Neural cell (in vitro differentiated cells): Measurements from ENCODE around the gene CSF2RB. TPM values are rescaled to one million over a fixed set of nuclear protein-coding genes. Genes with fewer than 3 reads are reported as not detected.

Experiments used
- H2AFZ ChIP-seq: fragments of 200-600, 300-800 bp; sonication (generic), shearing (Covaris generic); 2 replicates; pipeline ENCODE4 v1.6.0; 2014; ENCODE audit warnings: low read depth, mild to moderate bottlenecking, antibody characterized with exemption, low read length, moderate library complexity
- H3F3A ChIP-seq: fragments of 200-600 bp; shearing (Covaris generic); 2 replicates; pipeline ENCODE4 v1.6.1; 2016; ENCODE audit warnings: mild to moderate bottlenecking, moderate library complexity, mixed read lengths, antibody characterized with exemption, low read length; ENCODE audit not compliant: insufficient read depth, poor library complexity, severe bottlenecking
- H3K27ac ChIP-seq: fragments of 200-600, 300-800 bp; sonication (generic), shearing (Covaris generic); 2 replicates; pipeline ENCODE4 v1.5.1; 2014; ENCODE audit warnings: mild to moderate bottlenecking, low read length, moderate library complexity
- H3K27me3 ChIP-seq: fragments of 300-800, 200-600 bp; sonication (generic), shearing (Covaris generic); 2 replicates; pipeline ENCODE4 v1.6.0; 2014; ENCODE audit warnings: mild to moderate bottlenecking, low read depth, low read length, moderate library complexity; ENCODE audit not compliant: insufficient read depth
- H3K36me3 ChIP-seq: fragments of 300-800, 200-600 bp; sonication (generic), shearing (Covaris generic); 2 replicates; pipeline ENCODE4 v1.5.1; 2014; ENCODE audit warnings: mild to moderate bottlenecking, antibody characterized with exemption, low read length, moderate library complexity; ENCODE audit not compliant: insufficient read depth
- H3K4me2 ChIP-seq: fragments of 300-800, 200-600 bp; sonication (generic), shearing (Covaris generic); 2 replicates; pipeline ENCODE4 v1.6.0; 2014; ENCODE audit warnings: mild to moderate bottlenecking, low read length
- H3K4me3 ChIP-seq: fragments of 300-800, 200-600 bp; sonication (generic), shearing (Covaris generic); 2 replicates; pipeline ENCODE4 v1.5.1; 2014; ENCODE audit warnings: mild to moderate bottlenecking, low read length, moderate library complexity
- H3K79me2 ChIP-seq: fragments of 200-600 bp; shearing (Covaris generic); replicated peaks from 2 replicates; pipeline ENCODE4 v1.6.0; 2014; ENCODE audit warnings: mild to moderate bottlenecking, low read length, moderate library complexity; ENCODE audit not compliant: insufficient read depth
- H3K9ac ChIP-seq: fragments of 300-800, 200-600 bp; sonication (generic), shearing (Covaris generic); 2 replicates; pipeline ENCODE4 v1.6.1; 2016; ENCODE audit warnings: mild to moderate bottlenecking, low read length, mixed read lengths
- H3K9me2 ChIP-seq: fragments of 200-600 bp; shearing (Covaris generic); 2 replicates; pipeline ENCODE4 v1.6.1; 2016; ENCODE audit warnings: mild to moderate bottlenecking, low read length, mixed read lengths; ENCODE audit not compliant: insufficient read depth
- H3K9me3 ChIP-seq: fragments of 200-600, 300-800 bp; sonication (generic), shearing (Covaris generic); 2 replicates; pipeline ENCODE4 v1.6.1; 2016; ENCODE audit warnings: mild to moderate bottlenecking, mixed run types, low read length, moderate library complexity, mixed read lengths
- H4K20me1 ChIP-seq: fragments of 200-600 bp; shearing (Covaris generic); 2 replicates; pipeline ENCODE4 v1.6.1; 2016; ENCODE audit warnings: mild to moderate bottlenecking, mixed run types; ENCODE audit not compliant: insufficient read depth
- EP300 ChIP-seq: fragments of 450-650 bp; conservative IDR thresholded peaks from 2 replicates; pipeline ENCODE4 v1.6.1; 2014; ENCODE audit warnings: antibody characterized with exemption, mild to moderate bottlenecking, moderate library complexity; ENCODE audit not compliant: poor library complexity, severe bottlenecking
- EZH2 ChIP-seq: fragments of 200-600, 300-800 bp; shearing (Covaris generic), sonication (generic); IDR thresholded peaks from 2 replicates; pipeline ENCODE4 v1.6.1; 2014; ENCODE audit warnings: antibody characterized with exemption, low read length, borderline replicate concordance, mild to moderate bottlenecking; ENCODE audit not compliant: insufficient read depth, poor library complexity, severe bottlenecking
- MXI1 ChIP-seq: fragments of 450-650 bp; conservative IDR thresholded peaks from 2 replicates; pipeline ENCODE4 v1.6.1; 2014; ENCODE audit warnings: antibody characterized with exemption, mild to moderate bottlenecking; ENCODE audit not compliant: poor library complexity, severe bottlenecking
- POLR2AphosphoS5 ChIP-seq: IDR thresholded peaks from 2 replicates; pipeline ENCODE4 v1.6.1; 2012
- RAD21 ChIP-seq: fragments of 450-650 bp; conservative IDR thresholded peaks from 2 replicates; pipeline ENCODE4 v1.6.1; 2014; ENCODE audit warnings: antibody characterized with exemption, mild to moderate bottlenecking, moderate library complexity
- SMC3 ChIP-seq: fragments of 450-650 bp; conservative IDR thresholded peaks from 2 replicates; pipeline ENCODE4 v1.6.1; 2014; ENCODE audit warnings: antibody characterized with exemption, mild to moderate bottlenecking, moderate library complexity; ENCODE audit not compliant: poor library complexity
- TAF1 ChIP-seq: IDR thresholded peaks from 2 replicates; pipeline ENCODE4 v1.6.1; 2012; ENCODE audit warnings: low read depth
- polyA plus RNA-seq: library from polyadenylated mRNA; depleted of rRNA; stranded (reverse); fragments of >200 nt; gene quantifications from 2 replicates; pipeline ENCODE4 v1.2.3, GENCODE V29; 2014
- TF ChIP-seq, protein P1 (sequence below): IDR thresholded peaks from 2 replicates; pipeline ENCODE4 v1.6.1; 2012; ENCODE audit warnings: borderline replicate concordance
- TF ChIP-seq, protein P2 (sequence below): fragments of 450-650 bp; IDR thresholded peaks from 2 replicates; pipeline ENCODE4 v1.5.1; 2014; ENCODE audit warnings: antibody characterized with exemption, mild to moderate bottlenecking, moderate library complexity; ENCODE audit not compliant: poor library complexity, severe bottlenecking

The CSF2RB gene
- polyA plus RNA-seq, 1 donor from 2014 or later = not detected

DNA sequence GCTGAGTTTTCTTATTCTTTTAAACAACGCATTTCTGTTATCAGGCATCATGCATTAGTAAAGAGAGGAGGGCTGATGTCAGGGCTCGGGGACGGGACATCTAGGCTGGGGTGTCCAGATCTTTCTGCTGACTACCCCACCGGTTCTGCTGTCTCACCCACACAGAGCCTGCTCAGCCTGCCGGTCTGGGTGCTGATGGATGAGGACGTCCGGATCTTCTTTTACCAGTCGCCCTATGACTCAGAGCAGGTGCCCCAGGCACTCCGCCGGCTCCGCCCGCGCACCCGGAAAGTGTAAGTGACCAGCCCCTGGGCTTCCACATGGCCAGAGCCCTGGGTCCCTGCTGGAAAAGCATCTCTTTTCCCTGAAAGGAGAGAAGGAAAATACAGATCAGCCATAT is 43.2 kb upstream of the CSF2RB start:
- Histone ChIP-seq H3K36me3 (no peaks in the 10 kb centered on the region), H4K20me1 (no peaks in the 10 kb centered on the region), H2AFZ (no peak overlapping the region), H3K4me2 (no peak overlapping the region), H3K27me3 (no peaks in the 10 kb centered on the region), H3F3A (no peaks in the 10 kb centered on the region), H3K9me2 (no peaks in the 10 kb centered on the region), H3K9ac (no peak overlapping the region), H3K79me2 (no peaks in the 10 kb centered on the region), H3K9me3 (no peaks in the 10 kb centered on the region), H3K4me3 (no peak overlapping the region), H3K27ac (no peak overlapping the region)
- TF ChIP-seq RAD21 (no peak), SMC3 (no peak), POLR2AphosphoS5 (no peak), TAF1 (no peak), EP300 (no peak), EZH2 (no peak), MXI1 (no peak)
- TF ChIP-seq, protein P1, sequence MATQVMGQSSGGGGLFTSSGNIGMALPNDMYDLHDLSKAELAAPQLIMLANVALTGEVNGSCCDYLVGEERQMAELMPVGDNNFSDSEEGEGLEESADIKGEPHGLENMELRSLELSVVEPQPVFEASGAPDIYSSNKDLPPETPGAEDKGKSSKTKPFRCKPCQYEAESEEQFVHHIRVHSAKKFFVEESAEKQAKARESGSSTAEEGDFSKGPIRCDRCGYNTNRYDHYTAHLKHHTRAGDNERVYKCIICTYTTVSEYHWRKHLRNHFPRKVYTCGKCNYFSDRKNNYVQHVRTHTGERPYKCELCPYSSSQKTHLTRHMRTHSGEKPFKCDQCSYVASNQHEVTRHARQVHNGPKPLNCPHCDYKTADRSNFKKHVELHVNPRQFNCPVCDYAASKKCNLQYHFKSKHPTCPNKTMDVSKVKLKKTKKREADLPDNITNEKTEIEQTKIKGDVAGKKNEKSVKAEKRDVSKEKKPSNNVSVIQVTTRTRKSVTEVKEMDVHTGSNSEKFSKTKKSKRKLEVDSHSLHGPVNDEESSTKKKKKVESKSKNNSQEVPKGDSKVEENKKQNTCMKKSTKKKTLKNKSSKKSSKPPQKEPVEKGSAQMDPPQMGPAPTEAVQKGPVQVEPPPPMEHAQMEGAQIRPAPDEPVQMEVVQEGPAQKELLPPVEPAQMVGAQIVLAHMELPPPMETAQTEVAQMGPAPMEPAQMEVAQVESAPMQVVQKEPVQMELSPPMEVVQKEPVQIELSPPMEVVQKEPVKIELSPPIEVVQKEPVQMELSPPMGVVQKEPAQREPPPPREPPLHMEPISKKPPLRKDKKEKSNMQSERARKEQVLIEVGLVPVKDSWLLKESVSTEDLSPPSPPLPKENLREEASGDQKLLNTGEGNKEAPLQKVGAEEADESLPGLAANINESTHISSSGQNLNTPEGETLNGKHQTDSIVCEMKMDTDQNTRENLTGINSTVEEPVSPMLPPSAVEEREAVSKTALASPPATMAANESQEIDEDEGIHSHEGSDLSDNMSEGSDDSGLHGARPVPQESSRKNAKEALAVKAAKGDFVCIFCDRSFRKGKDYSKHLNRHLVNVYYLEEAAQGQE = no peak
- TF ChIP-seq, protein P2, sequence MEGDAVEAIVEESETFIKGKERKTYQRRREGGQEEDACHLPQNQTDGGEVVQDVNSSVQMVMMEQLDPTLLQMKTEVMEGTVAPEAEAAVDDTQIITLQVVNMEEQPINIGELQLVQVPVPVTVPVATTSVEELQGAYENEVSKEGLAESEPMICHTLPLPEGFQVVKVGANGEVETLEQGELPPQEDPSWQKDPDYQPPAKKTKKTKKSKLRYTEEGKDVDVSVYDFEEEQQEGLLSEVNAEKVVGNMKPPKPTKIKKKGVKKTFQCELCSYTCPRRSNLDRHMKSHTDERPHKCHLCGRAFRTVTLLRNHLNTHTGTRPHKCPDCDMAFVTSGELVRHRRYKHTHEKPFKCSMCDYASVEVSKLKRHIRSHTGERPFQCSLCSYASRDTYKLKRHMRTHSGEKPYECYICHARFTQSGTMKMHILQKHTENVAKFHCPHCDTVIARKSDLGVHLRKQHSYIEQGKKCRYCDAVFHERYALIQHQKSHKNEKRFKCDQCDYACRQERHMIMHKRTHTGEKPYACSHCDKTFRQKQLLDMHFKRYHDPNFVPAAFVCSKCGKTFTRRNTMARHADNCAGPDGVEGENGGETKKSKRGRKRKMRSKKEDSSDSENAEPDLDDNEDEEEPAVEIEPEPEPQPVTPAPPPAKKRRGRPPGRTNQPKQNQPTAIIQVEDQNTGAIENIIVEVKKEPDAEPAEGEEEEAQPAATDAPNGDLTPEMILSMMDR = no peak

DNA sequence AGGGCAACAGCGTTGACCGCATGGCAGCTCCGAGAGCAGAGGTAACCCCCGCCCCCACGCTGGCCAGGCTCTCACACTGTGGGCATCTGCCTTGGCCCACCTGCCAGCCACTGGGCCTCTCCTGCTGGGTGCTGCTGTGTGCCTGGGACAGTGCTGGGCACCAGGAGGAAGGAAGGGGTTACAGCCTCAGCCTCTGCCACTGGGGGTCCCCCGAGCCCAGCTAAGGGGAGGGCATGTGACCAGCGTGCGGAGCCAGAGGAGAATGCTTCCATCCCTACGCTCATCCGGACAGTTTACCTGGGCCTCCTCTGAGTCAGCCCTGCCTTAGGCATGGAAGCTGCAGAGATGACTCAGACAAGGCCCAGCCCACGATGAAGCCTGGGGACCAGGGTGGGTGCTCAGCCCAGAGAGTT is 41.8 kb upstream of the CSF2RB start:
- Histone ChIP-seq H3K9me2 (no peaks in the 10 kb centered on the region), H3K27me3 (no peaks in the 10 kb centered on the region), H3K27ac (no peak overlapping the region), H3K36me3 (no peaks in the 10 kb centered on the region), H4K20me1 (no peaks in the 10 kb centered on the region), H2AFZ (no peak overlapping the region), H3K9me3 (no peaks in the 10 kb centered on the region), H3K4me2 (no peak overlapping the region), H3K79me2 (no peaks in the 10 kb centered on the region), H3K4me3 (no peak overlapping the region), H3F3A (no peaks in the 10 kb centered on the region), H3K9ac (no peak overlapping the region)
- TF ChIP-seq MXI1 (no peak), TAF1 (no peak), SMC3 (no peak), EP300 (no peak), POLR2AphosphoS5 (no peak), RAD21 (no peak), EZH2 (no peak)
- TF ChIP-seq, protein P1 = no peak
- TF ChIP-seq, protein P2 = no peak
